Midbrain (tissue), 1 donor: ENCODE results near the gene KCNC1.

Experiments used
- DNase-seq: peaks from one replicate; lab custom pipeline; 2025; lab: John Stamatoyannopoulos, UW

Gene KCNC1

GRCh38 chr11:17738151-17738973, 3.8 kb downstream of the KCNC1 start:
- no peak for DNase-seq

GRCh38 chr11:17739945-17740338, 5.4 kb downstream of the KCNC1 start:
- no peak for DNase-seq

GRCh38 chr11:17740649-17741235, 6.2 kb downstream of the KCNC1 start:
- DNase-seq = no peak

- no peak for DNase-seq
These were observed 6.9 kb downstream of the KCNC1 start for GRCh38 chr11:17741487-17741886.

- no peak for DNase-seq
These were observed 7.4 kb downstream of the KCNC1 start for GRCh38 chr11:17742019-17742418.

GRCh38 chr11:17743026-17743807, 8.6 kb downstream of the KCNC1 start:
- no peak for DNase-seq

- no peak for DNase-seq
These were observed 9.2 kb downstream of the KCNC1 start for GRCh38 chr11:17743808-17744119.

- no peak for DNase-seq
These were observed 9.8 kb downstream of the KCNC1 start for GRCh38 chr11:17744151-17744940.

- DNase-seq = no peak
These were observed 10.6 kb downstream of the KCNC1 start for GRCh38 chr11:17745023-17745772.

GRCh38 chr11:17746096-17746495, 11.5 kb downstream of the KCNC1 start:
- DNase-seq = no peak

GRCh38 chr11:17747131-17747955, 12.8 kb downstream of the KCNC1 start:
- DNase-seq = no peak

- no peak for DNase-seq
These were observed 13.5 kb downstream of the KCNC1 start for GRCh38 chr11:17748044-17748443.

GRCh38 chr11:17748761-17749721, 14.5 kb downstream of the KCNC1 start:
- DNase-seq = no peak

GRCh38 chr11:17750013-17750800, 15.6 kb downstream of the KCNC1 start:
- no peak for DNase-seq

GRCh38 chr11:17750801-17751165, 16.2 kb downstream of the KCNC1 start:
- no peak for DNase-seq

GRCh38 chr11:17751558-17751957, 17.0 kb downstream of the KCNC1 start:
- no peak for DNase-seq

- no peak for DNase-seq
These were observed 17.6 kb downstream of the KCNC1 start for GRCh38 chr11:17752144-17752543.

GRCh38 chr11:17753153-17753552, 18.6 kb downstream of the KCNC1 start:
- DNase-seq = no peak

GRCh38 chr11:17753641-17754040, 19.1 kb downstream of the KCNC1 start:
- no peak for DNase-seq
